Heart left ventricle (tissue), 13 donors: Measurements from ENCODE around the gene RANBP17.
"Not testable (repeated sequence)": the region's sequence is repeated elsewhere in the genome, so short reads cannot be mapped to it uniquely, and the experiment has no call there.

Experiments used
- CTCF ChIP-seq, 12 donors: fragments of 200-600 bp; sonication (generic) in 4 of 12; IDR thresholded peaks; one replicate each; pipeline versions ENCODE4 v1.5.0 to v1.8.0; 2018 to 2022; ENCODE audit warnings: antibody characterized with exemption in 12 of 12, mild to moderate bottlenecking in 5 of 12
- POLR2A ChIP-seq, 2 donors: fragments of 450-650 bp; IDR thresholded peaks; one replicate each; pipeline ENCODE4 v1.6.1; 2017; ENCODE audit warnings: antibody characterized with exemption in 2 of 2, mild to moderate bottlenecking in 2 of 2, moderate library complexity in 2 of 2
- donor health status: ischemic (EF 13 %, LVEDD 7.1; RV severe dilation, severe dysfunction).
- donor health status: DM: no; HTN: yes; CAD: no.
- donor health status: DM: no; HTN: no; CAD: no.
- donor health status: ischemic (EF 25% LVEDD 6.9; RV normal size, moderate dysfunction).
- donor health status: ischemic (EF 25% LVEDD 5.7; RV mildly dilated, moderate dysfunction).
- donor health status: ischemic (EF 35%, LVEDD 5.7; RV mildly dilated, moderate dysfunction).
- donor health status: nonischemic (EF 11% LVEDD 7.7; RV severe dilation, severe dysfunction).
- donor health status: DM: yes; HTN: yes; CAD: no.
- donor health status: PGD.
- donor health status: ischemic (EF 29% LVEDD 5.4; RV normal size, mild dysfunction).
- donor health status: nonischemic (EF 23%, LVEDD 6.1; RV moderate dilation, normal function).

GRCh38 chr5:170980261-170980660 is 118.4 kb downstream of the RANBP17 start:
- not testable (repeated sequence) for TF ChIP-seq CTCF, POLR2A (IDR thresholded peaks at IDR 0.05)
